GM10248 (cell line): Measurements from ENCODE around the gene RUVBL1.

Experiments
- CTCF ChIA-PET: fragments of 300-600 bp; sonication (Branson Sonifier 250); formaldehyde crosslinking; extraction: SDS; loops from one replicate; lab custom pipeline; 2021; ENCODE audit warnings: antibody characterized with exemption; lab: Yijun Ruan, JAX
- POLR2A ChIA-PET: fragments of 350-650 bp; sonication (Branson Sonifier 250); formaldehyde crosslinking; extraction: SDS; loops from one replicate; lab custom pipeline; 2020; ENCODE audit warnings: antibody characterized with exemption; lab: Yijun Ruan, JAX
- DNase-seq: peaks from one replicate; pipeline ENCODE4 v3.0.0; 2012; ENCODE audit errors: extremely low spot score
- CTCF ChIP-seq: IDR thresholded peaks from 2 replicates; pipeline ENCODE4 v1.5.1; 2012; ENCODE audit warnings: mild to moderate bottlenecking, low read depth; ENCODE audit errors: extremely low read depth, missing control alignments, control extremely low read depth

Gene RUVBL1

GRCh38 chr3:128091586-128091985, 32.0 kb downstream of the RUVBL1 start:
- CTCF ChIA-PET, result no interaction called here
- POLR2A ChIA-PET, result no interaction called here
- TF ChIP-seq CTCF, result no peak
- DNase-seq, result no peak

GRCh38 chr3:128089135-128089534, 34.5 kb downstream of the RUVBL1 start:
- POLR2A ChIA-PET, result no interaction called here
- no peak for DNase-seq
- no peak for TF ChIP-seq CTCF
- CTCF ChIA-PET, result interaction anchor here (0.9 to 8.5 kb wide), 2 partner anchors 8 to 35 kb away, joined by 3 to 70 read pairs; partner anchors contain the start of gene RUVBL1

- TF ChIP-seq CTCF, result no peak
- ChIA-PET CTCF (interaction anchor here (1.0 to 8.5 kb wide), 5 partner anchors 9 to 524 kb away, joined by 4 to 70 read pairs (median 5); no protein-coding TSS in a partner anchor), POLR2A (interaction anchor here (0.5 kb wide), 1 partner anchor 14 kb away, joined by 3 read pairs; no protein-coding TSS in a partner anchor)
- no peak for DNase-seq
Measured at GRCh38 chr3:128084675-128085021, 39.0 kb downstream of the RUVBL1 start.

GRCh38 chr3:128083980-128084674, 39.5 kb downstream of the RUVBL1 start:
- no peak for DNase-seq
- CTCF ChIA-PET, result interaction anchor here (1.0 to 8.5 kb wide), 7 partner anchors 9 to 524 kb away, joined by 3 to 70 read pairs (median 5); no protein-coding TSS in a partner anchor
- no peak for TF ChIP-seq CTCF
- POLR2A ChIA-PET, result no interaction called here

GRCh38 chr3:128083396-128083795, 40.2 kb downstream of the RUVBL1 start:
- no peak for TF ChIP-seq CTCF
- ChIA-PET CTCF (interaction anchor here (1.2 to 8.5 kb wide), 4 partner anchors 10 to 525 kb away, joined by 3 to 70 read pairs (median 4); no protein-coding TSS in a partner anchor), POLR2A (no interaction called here)
- no peak for DNase-seq

- POLR2A ChIA-PET, result no interaction called here
- DNase-seq, result no peak
- TF ChIP-seq CTCF, result no peak
- CTCF ChIA-PET, result interaction anchor here (1.6 to 8.5 kb wide), 3 partner anchors 9 to 51 kb away, joined by 5 to 70 read pairs (median 6); no protein-coding TSS in a partner anchor
Measured at GRCh38 chr3:128082546-128082945, 41.1 kb downstream of the RUVBL1 start.
